H1 (cell line): ENCODE data around the gene SHISA7.

Experiments used
- EZH2 ChIP-seq: fragments of 200-600 bp; sonication (generic); IDR thresholded peaks from 2 replicates; pipeline ENCODE4 v1.7.1; 2012; ENCODE audit warnings: low read depth, mild to moderate bottlenecking, moderate library complexity, low read length, inconsistent platforms; ENCODE audit not compliant: severe bottlenecking
- POLR2A ChIP-seq, 2 experiments: IDR thresholded peaks; 1 replicate in 1 of 2; 2 replicates in 1 of 2; pipeline ENCODE4 v1.6.1; 2011; ENCODE audit warnings: low read depth in 2 of 2, low read length in 2 of 2, mild to moderate bottlenecking in 2 of 2; ENCODE audit errors: control extremely low read depth in 1 of 2
- POLR2AphosphoS5 ChIP-seq: IDR thresholded peaks from 2 replicates; pipeline ENCODE4 v1.6.1; 2011; ENCODE audit warnings: low read depth, low read length
- TF ChIP-seq, protein P1 (sequence below), 3 experiments: IDR thresholded peaks; 1 replicate in 2 of 3; 2 replicates in 1 of 3; pipeline versions ENCODE4 v1.5.1 to v1.6.1; 2011; ENCODE audit warnings: low read length in 3 of 3, mild to moderate bottlenecking in 3 of 3, inconsistent platforms in 2 of 3, low read depth in 1 of 3, moderate library complexity in 1 of 3; ENCODE audit not compliant: insufficient read depth in 1 of 3; ENCODE audit errors: control extremely low read depth in 1 of 3
- TF ChIP-seq, protein P2 (sequence below): IDR thresholded peaks from 2 replicates; pipeline ENCODE4 v1.6.1; 2012; ENCODE audit warnings: inconsistent platforms

DNA sequence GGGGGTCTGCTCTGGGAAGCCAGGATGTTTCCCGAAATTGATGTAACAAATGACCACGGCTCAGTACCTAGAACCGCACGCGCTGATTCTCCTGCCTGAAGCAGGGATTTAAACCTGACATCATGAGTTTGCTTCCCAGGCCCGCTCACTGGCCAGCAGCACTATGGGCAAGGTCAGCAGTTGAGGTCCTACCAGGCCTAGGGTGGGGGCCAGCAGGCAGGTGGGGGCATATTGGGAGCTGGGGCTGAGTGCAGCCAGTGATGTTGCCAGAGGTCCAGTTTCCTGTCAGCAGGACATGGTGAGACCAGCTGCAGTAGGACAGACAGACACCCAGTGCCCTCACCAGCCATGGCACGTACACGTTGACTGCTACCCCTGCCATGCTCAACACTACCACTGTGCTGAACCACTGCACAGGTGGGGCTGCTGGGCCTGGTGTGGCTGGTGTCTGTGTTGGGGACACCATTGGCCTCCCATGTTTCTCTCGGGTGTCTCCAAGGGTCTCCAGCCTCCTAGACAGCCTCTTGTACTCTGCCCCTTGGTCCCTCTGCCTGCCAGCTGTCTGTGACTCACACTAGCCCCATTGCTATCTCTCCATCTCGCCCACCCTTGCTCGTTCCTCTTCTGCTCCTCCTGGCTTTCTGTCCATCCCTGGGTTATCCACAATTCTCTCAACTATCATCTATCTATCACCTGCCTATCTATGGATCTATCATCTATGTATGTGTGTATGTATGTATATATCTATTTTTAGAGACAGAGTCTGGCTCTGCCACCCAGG is 22.6 kb upstream of the SHISA7 start:
- TF ChIP-seq POLR2A (IDR thresholded peaks at IDR 0.05; ENCODE audit: control extremely low read depth in 1 of 2, low read depth in 2 of 2, low read length in 2 of 2) (no peak), POLR2AphosphoS5 (no peak), EZH2 (no peak)
- TF ChIP-seq, protein P1, sequence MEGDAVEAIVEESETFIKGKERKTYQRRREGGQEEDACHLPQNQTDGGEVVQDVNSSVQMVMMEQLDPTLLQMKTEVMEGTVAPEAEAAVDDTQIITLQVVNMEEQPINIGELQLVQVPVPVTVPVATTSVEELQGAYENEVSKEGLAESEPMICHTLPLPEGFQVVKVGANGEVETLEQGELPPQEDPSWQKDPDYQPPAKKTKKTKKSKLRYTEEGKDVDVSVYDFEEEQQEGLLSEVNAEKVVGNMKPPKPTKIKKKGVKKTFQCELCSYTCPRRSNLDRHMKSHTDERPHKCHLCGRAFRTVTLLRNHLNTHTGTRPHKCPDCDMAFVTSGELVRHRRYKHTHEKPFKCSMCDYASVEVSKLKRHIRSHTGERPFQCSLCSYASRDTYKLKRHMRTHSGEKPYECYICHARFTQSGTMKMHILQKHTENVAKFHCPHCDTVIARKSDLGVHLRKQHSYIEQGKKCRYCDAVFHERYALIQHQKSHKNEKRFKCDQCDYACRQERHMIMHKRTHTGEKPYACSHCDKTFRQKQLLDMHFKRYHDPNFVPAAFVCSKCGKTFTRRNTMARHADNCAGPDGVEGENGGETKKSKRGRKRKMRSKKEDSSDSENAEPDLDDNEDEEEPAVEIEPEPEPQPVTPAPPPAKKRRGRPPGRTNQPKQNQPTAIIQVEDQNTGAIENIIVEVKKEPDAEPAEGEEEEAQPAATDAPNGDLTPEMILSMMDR (IDR thresholded peaks at IDR 0.05; ENCODE audit: control extremely low read depth in 1 of 3, insufficient read depth in 1 of 3, low read depth in 1 of 3, low read length in 3 of 3): no peak
- TF ChIP-seq, protein P2, sequence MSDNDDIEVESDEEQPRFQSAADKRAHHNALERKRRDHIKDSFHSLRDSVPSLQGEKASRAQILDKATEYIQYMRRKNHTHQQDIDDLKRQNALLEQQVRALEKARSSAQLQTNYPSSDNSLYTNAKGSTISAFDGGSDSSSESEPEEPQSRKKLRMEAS: no peak
